HEK293 (cell line): ENCODE measurements around the gene NACA2.
"Not testable (repeated sequence)": the region's sequence is repeated elsewhere in the genome, so short reads cannot be mapped to it uniquely, and the experiment has no call there.

Experiments used
- CTCF ChIA-PET: fragments of 350-600 bp; formaldehyde crosslinking; extraction: SDS; loops from one replicate; lab custom pipeline; 2021; ENCODE audit warnings: antibody characterized with exemption; lab: Yijun Ruan, JAX
- POLR2A ChIA-PET: fragments of 300-600 bp; formaldehyde crosslinking; extraction: SDS; loops from one replicate; lab custom pipeline; 2020; ENCODE audit warnings: antibody characterized with exemption, inconsistent platforms; lab: Yijun Ruan, JAX
- H3K27ac ChIP-seq: fragments of 200-500 bp; sonication (Bioruptor generic); 2 replicates; pipeline ENCODE4 v1.5.1; 2014; ENCODE audit warnings: low read depth, low read length, control low read depth, inconsistent platforms; ENCODE audit errors: extremely low read depth
- H3K36me3 ChIP-seq, 2 experiments: fragments of 200-500 bp in 1 of 2; sonication (Bioruptor generic) in 1 of 2; 1 replicate in 1 of 2; 2 replicates in 1 of 2; pipeline ENCODE4 v1.5.1; 2014 to 2017; ENCODE audit warnings: inconsistent platforms in 2 of 2, low read length in 2 of 2; ENCODE audit not compliant: control insufficient read depth in 2 of 2, insufficient read depth in 1 of 2
- H3K4me1 ChIP-seq: fragments of 200-500 bp; sonication (Bioruptor generic); 2 replicates; pipeline ENCODE4 v1.5.1; 2014; ENCODE audit warnings: mild to moderate bottlenecking, low read length, inconsistent platforms; ENCODE audit not compliant: control insufficient read depth, insufficient read depth
- H3K4me3 ChIP-seq: 2 replicates; pipeline ENCODE4 v1.5.1; 2011; ENCODE audit warnings: low read depth, mild to moderate bottlenecking, control low read depth, low read length, moderate library complexity
- H3K9me3 ChIP-seq: fragments of 200-500 bp; sonication (Bioruptor generic); 2 replicates; pipeline ENCODE4 v1.5.1; 2014; ENCODE audit warnings: low read depth, low read length, inconsistent platforms; ENCODE audit not compliant: control insufficient read depth, insufficient read depth
- HOXD13 ChIP-seq: sonication (generic); formaldehyde crosslinking; IDR thresholded peaks from 2 replicates; pipeline ENCODE4 v1.8.0; 2022; ENCODE audit warnings: missing genetic modification reagents, borderline replicate concordance
- KLF17 ChIP-seq: fragments of 450-650 bp; formaldehyde crosslinking; IDR thresholded peaks from 2 replicates; pipeline ENCODE4 v1.5.1; 2016; ENCODE audit warnings: missing biosample characterization, missing genetic modification characterization
- KLF7 ChIP-seq: fragments of 450-650 bp; formaldehyde crosslinking; IDR thresholded peaks from 2 replicates; pipeline ENCODE4 v1.5.1; 2016; ENCODE audit warnings: missing biosample characterization, missing genetic modification characterization, borderline replicate concordance
- KLF9 ChIP-seq: fragments of 450-650 bp; formaldehyde crosslinking; IDR thresholded peaks from 2 replicates; pipeline ENCODE4 v1.5.1; 2016; ENCODE audit warnings: missing biosample characterization, missing genetic modification characterization, low read depth
- MZF1 ChIP-seq: fragments of 450-650 bp; formaldehyde crosslinking; IDR thresholded peaks from 2 replicates; pipeline ENCODE4 v1.5.1; 2017; ENCODE audit warnings: missing biosample characterization, missing genetic modification characterization, borderline replicate concordance
- ZFHX2 ChIP-seq: fragments of 450-650 bp; formaldehyde crosslinking; conservative IDR thresholded peaks from 2 replicates; pipeline ENCODE4 v1.5.1; 2016; ENCODE audit warnings: missing biosample characterization, missing genetic modification characterization
- ZFP3 ChIP-seq: fragments of 450-650 bp; formaldehyde crosslinking; IDR thresholded peaks from 2 replicates; pipeline ENCODE4 v1.5.1; 2016; ENCODE audit warnings: low read depth, missing biosample characterization, missing genetic modification characterization
- ZNF121 ChIP-seq: fragments of 450-650 bp; formaldehyde crosslinking; IDR thresholded peaks from 2 replicates; pipeline ENCODE4 v1.5.1; 2016; ENCODE audit warnings: missing biosample characterization, missing genetic modification characterization
- ZNF274 ChIP-seq, 2 experiments: fragments of 200-500 bp in 1 of 2; fragments of 450-650 bp in 1 of 2; sonication (Bioruptor generic) in 1 of 2; formaldehyde crosslinking in 1 of 2; IDR thresholded peaks; 2 replicates each; pipeline versions ENCODE4 v1.5.1 to v1.6.1; 2014 to 2016; ENCODE audit warnings: borderline replicate concordance in 1 of 2, inconsistent platforms in 1 of 2, low read length in 1 of 2, missing biosample characterization in 1 of 2, missing genetic modification characterization in 1 of 2
- ZNF292 ChIP-seq: fragments of 450-650 bp; formaldehyde crosslinking; IDR thresholded peaks from 2 replicates; pipeline ENCODE4 v1.5.1; 2016; ENCODE audit warnings: low read depth, missing biosample characterization, missing genetic modification characterization, borderline replicate concordance
- ZNF324 ChIP-seq: fragments of 450-650 bp; formaldehyde crosslinking; IDR thresholded peaks from 2 replicates; pipeline ENCODE4 v1.5.1; 2016; ENCODE audit warnings: missing biosample characterization, missing genetic modification characterization
- ZNF449 ChIP-seq: fragments of 450-650 bp; formaldehyde crosslinking; IDR thresholded peaks from 2 replicates; pipeline ENCODE4 v1.5.1; 2017; ENCODE audit warnings: missing biosample characterization, mild to moderate bottlenecking, missing genetic modification characterization, moderate library complexity
- ZNF513 ChIP-seq: fragments of 450-650 bp; IDR thresholded peaks from 2 replicates; pipeline ENCODE4 v1.5.1; 2018; ENCODE audit warnings: missing biosample characterization, missing genetic modification characterization
- ZNF530 ChIP-seq: fragments of 450-650 bp; formaldehyde crosslinking; IDR thresholded peaks from 2 replicates; pipeline ENCODE4 v1.5.1; 2016; ENCODE audit warnings: low read depth, missing biosample characterization, missing genetic modification characterization
- ZNF621 ChIP-seq: fragments of 450-650 bp; formaldehyde crosslinking; IDR thresholded peaks from 2 replicates; pipeline ENCODE4 v1.5.1; 2017; ENCODE audit warnings: missing biosample characterization, missing genetic modification characterization
- ZNF837 ChIP-seq: fragments of 450-650 bp; formaldehyde crosslinking; IDR thresholded peaks from 2 replicates; pipeline ENCODE4 v1.5.1; 2016; ENCODE audit warnings: missing biosample characterization, missing genetic modification characterization
- ZSCAN16 ChIP-seq: fragments of 450-650 bp; formaldehyde crosslinking; IDR thresholded peaks from 2 replicates; pipeline ENCODE4 v1.5.1; 2016; ENCODE audit warnings: missing biosample characterization, missing genetic modification characterization

NACA2 gene

GRCh38 chr17:61567045-61567802 lies 23.8 kb downstream of the NACA2 start (continued):
- TF ChIP-seq ZSCAN16: no peak

GRCh38 chr17:61566448-61566847 lies 24.6 kb downstream of the NACA2 start:
- H3K27ac ChIP-seq, H3K4me1 ChIP-seq, H3K4me3 ChIP-seq, H3K36me3 ChIP-seq, H3K9me3 ChIP-seq, POLR2A ChIA-PET: not testable (repeated sequence)
- CTCF ChIA-PET: interaction anchor here (0.8 to 2.1 kb wide), 4 partner anchors 10 to 17 kb away, joined by 3 to 7 read pairs (median 4); no protein-coding TSS in a partner anchor

- H3K4me3 ChIP-seq, CTCF ChIA-PET, H3K27ac ChIP-seq, POLR2A ChIA-PET, H3K4me1 ChIP-seq, H3K9me3 ChIP-seq, H3K36me3 ChIP-seq: not testable (repeated sequence)
Measured at GRCh38 chr17:61565850-61566249, 25.2 kb downstream of the NACA2 start.

GRCh38 chr17:61565213-61565612 lies 25.8 kb downstream of the NACA2 start:
- no peaks in the 10 kb centered on the region for H3K4me1 ChIP-seq
- no peak overlapping the region for H3K4me3 ChIP-seq
- no peaks in the 10 kb centered on the region for H3K36me3 ChIP-seq
- H3K9me3 ChIP-seq: no peaks in the 10 kb centered on the region
- CTCF ChIA-PET: no interaction called here
- TF ChIP-seq MZF1 (tag by site-specific recombination) (no peak), ZNF621 (no peak), ZNF530 (tag by site-specific recombination) (no peak), ZFHX2 (tag by site-specific recombination) (no peak)
- no peak overlapping the region for H3K27ac ChIP-seq
- POLR2A ChIA-PET: no interaction called here

GRCh38 chr17:61562287-61562686 lies 28.7 kb downstream of the NACA2 start:
- 0 out of 2 replicates have a peak, but pooled peaks have one; percentile 23 for TF ChIP-seq ZNF121 (tag by site-specific recombination)
- TF ChIP-seq KLF9 (tag by site-specific recombination): no peak
- CTCF ChIA-PET: interaction anchor here (0.8 to 2.7 kb wide), 2 partner anchors 21 to 145 kb away, joined by 3 to 7 read pairs; no protein-coding TSS in a partner anchor
- Histone ChIP-seq H3K36me3 (no peaks in the 10 kb centered on the region), H3K9me3 (no peaks in the 10 kb centered on the region), H3K27ac (no peak overlapping the region), H3K4me3 (no peak overlapping the region), H3K4me1 (no peaks in the 10 kb centered on the region)
- POLR2A ChIA-PET: no interaction called here

GRCh38 chr17:61561354-61561753 lies 29.7 kb downstream of the NACA2 start:
- H3K9me3 ChIP-seq: no peaks in the 10 kb centered on the region
- H3K4me3 ChIP-seq: no peak overlapping the region
- no peaks in the 10 kb centered on the region for H3K4me1 ChIP-seq
- ChIA-PET POLR2A (interaction anchor here (0.6 kb wide), 1 partner anchor 404 kb away, joined by 6 read pairs; no protein-coding TSS in a partner anchor), CTCF (interaction anchor here (0.6 to 2.7 kb wide), 5 partner anchors 10 to 149 kb away, joined by 3 to 8 read pairs (median 7); no protein-coding TSS in a partner anchor)
- no peak for TF ChIP-seq HOXD13 (CRISPR knock-in tag)
- TF ChIP-seq ZNF274 (IDR thresholded peaks at IDR 0.05; ENCODE audit: low read length): no peak
- TF ChIP-seq ZNF274 (tag by site-specific recombination; IDR thresholded peaks at IDR 0.05; ENCODE audit: borderline replicate concordance): no peak
- TF ChIP-seq ZNF324 (tag by site-specific recombination): no peak
- TF ChIP-seq KLF17 (tag by site-specific recombination): no peak
- no peak for TF ChIP-seq ZNF292 (tag by site-specific recombination)
- no peak for TF ChIP-seq ZNF837 (tag by site-specific recombination)
- TF ChIP-seq ZNF449 (tag by site-specific recombination): no peak
- TF ChIP-seq ZFP3 (tag by site-specific recombination): no peak
- no peak for TF ChIP-seq ZNF513 (tag by site-specific recombination)
- no peak for TF ChIP-seq KLF7 (tag by site-specific recombination)
- no peak overlapping the region for H3K27ac ChIP-seq
- H3K36me3 ChIP-seq: no peaks in the 10 kb centered on the region
